ENCODE data around the gene KCNH6. TPM values are rescaled to one million over a fixed set of nuclear protein-coding genes. Genes with fewer than 3 reads are reported as not detected.

KCNH6 gene
- total RNA-seq, 2 experiments from 2014 or later = not detected

GRCh38 chr17:63568563-63568962 lies 45.4 kb downstream of the KCNH6 start:
- Mint-ChIP-seq H3K9me3 (no peaks in the 10 kb centered on the region), H3K36me3 (ENCODE audit: low read depth) (peaks cover 34% of the 10 kb centered on the region), H3K4me1 (ENCODE audit: low read depth) (peaks cover 49% of the 10 kb centered on the region), H3K27ac (peak overlapping the region; percentile 5), H3K4me3 (no peak overlapping the region), H3K27me3 (no peaks in the 10 kb centered on the region)
- ATAC-seq (ENCODE audit: poor library complexity) (no peak), DNase-seq (no peak)
- ChIA-PET CTCF (interaction anchor here (0.8 to 1.7 kb wide), 2 partner anchors 44 to 143 kb away, joined by 3 to 5 read pairs; no protein-coding TSS in a partner anchor), POLR2A (interaction anchor here (2.0 kb wide), 1 partner anchor 18 kb away, joined by 4 read pairs; the partner anchor contains the start of gene DCAF7)
- H3K4me3 ChIP-seq (ENCODE audit: low read length) = no peak overlapping the region
- intact Hi-C loops (cut with DNase I, micrococcal nuclease) = no loop called here
- H3K9me3 ChIP-seq (ENCODE audit: control insufficient read depth in 1 of 2, insufficient read depth in 1 of 2, low read length in 2 of 2) = no peaks in the 10 kb centered on the region
- peaks cover 11% of the 10 kb centered on the region for H3K36me3 ChIP-seq (ENCODE audit: insufficient read depth, low read length)
- TF ChIP-seq CTCF (IDR thresholded peaks at IDR 0.05) = no peak
- peaks cover 13% of the 10 kb centered on the region for H3K4me1 ChIP-seq (ENCODE audit: insufficient read depth, low read length)
- H3K27ac ChIP-seq (ENCODE audit: low read depth in 1 of 2, low read length in 2 of 2) = no peak overlapping the region
- H3K27me3 ChIP-seq (ENCODE audit: control insufficient read depth in 1 of 2, insufficient read depth in 2 of 2, low read length in 2 of 2) = no peaks in the 10 kb centered on the region

GRCh38 chr17:63571632-63572310 lies 48.6 kb downstream of the KCNH6 start:
- POLR2A ChIA-PET = no interaction called here
- intact Hi-C loops (cut with DNase I, micrococcal nuclease) = no loop called here
- Mint-ChIP-seq H3K27me3 (no peaks in the 10 kb centered on the region), H3K4me3 (no peak overlapping the region), H3K9me3 (no peaks in the 10 kb centered on the region), H3K36me3 (ENCODE audit: low read depth) (peaks cover 43% of the 10 kb centered on the region), H3K27ac (peak overlapping the region; percentile 3), H3K4me1 (ENCODE audit: low read depth) (peaks cover 46% of the 10 kb centered on the region)
- Histone ChIP-seq H3K27ac (ENCODE audit: low read depth in 1 of 2, low read length in 2 of 2) (no peak overlapping the region), H3K36me3 (ENCODE audit: insufficient read depth, low read length) (peaks cover 11% of the 10 kb centered on the region), H3K9me3 (ENCODE audit: control insufficient read depth in 1 of 2, insufficient read depth in 1 of 2, low read length in 2 of 2) (no peaks in the 10 kb centered on the region), H3K4me1 (ENCODE audit: insufficient read depth, low read length) (peaks cover under 1% of the 10 kb centered on the region), H3K4me3 (ENCODE audit: low read length) (no peak overlapping the region), H3K27me3 (ENCODE audit: control insufficient read depth in 1 of 2, insufficient read depth in 2 of 2, low read length in 2 of 2) (no peaks in the 10 kb centered on the region)
- no peak for TF ChIP-seq CTCF (IDR thresholded peaks at IDR 0.05)
- DNase-seq (no peak), ATAC-seq (ENCODE audit: poor library complexity) (no peak)
- CTCF ChIA-PET = interaction anchor here (1.4 kb wide), 1 partner anchor 40 kb away, joined by 3 read pairs; no protein-coding TSS in a partner anchor

GRCh38 chr17:63573634-63574033 lies 50.5 kb downstream of the KCNH6 start:
- Mint-ChIP-seq H3K4me3 (no peak overlapping the region), H3K27ac (peak overlapping the region; percentile 12), H3K36me3 (ENCODE audit: low read depth) (peaks cover 45% of the 10 kb centered on the region), H3K4me1 (ENCODE audit: low read depth) (peaks cover 44% of the 10 kb centered on the region), H3K9me3 (no peaks in the 10 kb centered on the region), H3K27me3 (no peaks in the 10 kb centered on the region)
- DNase-seq (no peak), ATAC-seq (ENCODE audit: poor library complexity) (no peak)
- POLR2A ChIA-PET = no interaction called here
- H3K27ac ChIP-seq (ENCODE audit: low read depth in 1 of 2, low read length in 2 of 2) = no peak overlapping the region
- H3K9me3 ChIP-seq (ENCODE audit: control insufficient read depth in 1 of 2, insufficient read depth in 1 of 2, low read length in 2 of 2) = no peaks in the 10 kb centered on the region
- TF ChIP-seq CTCF (IDR thresholded peaks at IDR 0.05) = no peak
- no peaks in the 10 kb centered on the region for H3K4me1 ChIP-seq (ENCODE audit: insufficient read depth, low read length)
- H3K4me3 ChIP-seq (ENCODE audit: low read length) = no peak overlapping the region
- CTCF ChIA-PET = no interaction called here
- H3K36me3 ChIP-seq (ENCODE audit: insufficient read depth, low read length) = peaks cover 18% of the 10 kb centered on the region
- intact Hi-C loops (cut with DNase I, micrococcal nuclease) = no loop called here
- no peaks in the 10 kb centered on the region for H3K27me3 ChIP-seq (ENCODE audit: control insufficient read depth in 1 of 2, insufficient read depth in 2 of 2, low read length in 2 of 2)

Measured in CD4-positive, alpha-beta T cell (primary cell).